Activated gamma-delta T cell (primary cell): ENCODE data around the gene HPSE2.

Source experiments
- DNase-seq: peaks from one replicate; lab custom pipeline; 2025; lab: John Stamatoyannopoulos, UW

The HPSE2 gene

GRCh38 chr10:98620503-98620902 lies 615.1 kb downstream of the HPSE2 start:
- no peak for DNase-seq

DNA sequence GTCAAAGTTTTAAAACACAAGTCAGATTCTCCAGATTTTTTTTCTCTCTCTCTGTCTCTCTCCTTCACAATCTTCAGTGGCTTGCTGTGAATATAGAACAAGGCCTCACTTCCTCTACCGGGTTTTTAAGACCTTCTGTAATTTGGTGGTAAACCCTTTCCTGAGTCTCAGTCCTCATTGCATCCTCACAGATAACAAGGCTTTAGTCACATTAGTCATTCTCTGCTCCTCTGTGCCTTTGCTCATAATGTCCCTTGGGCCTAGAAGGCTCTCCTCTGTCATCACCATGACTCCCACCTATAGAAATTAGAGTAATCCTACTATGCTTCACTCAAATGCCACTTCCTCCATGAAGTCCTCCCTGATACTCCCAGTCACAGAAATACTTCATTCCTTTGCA lies 616.2 kb downstream of the HPSE2 start:
- no peak for DNase-seq

- no peak for DNase-seq
Measured at GRCh38 chr10:98617906-98618520, 617.6 kb downstream of the HPSE2 start.

GRCh38 chr10:98613446-98613845 lies 622.2 kb downstream of the HPSE2 start:
- DNase-seq, result no peak

DNA sequence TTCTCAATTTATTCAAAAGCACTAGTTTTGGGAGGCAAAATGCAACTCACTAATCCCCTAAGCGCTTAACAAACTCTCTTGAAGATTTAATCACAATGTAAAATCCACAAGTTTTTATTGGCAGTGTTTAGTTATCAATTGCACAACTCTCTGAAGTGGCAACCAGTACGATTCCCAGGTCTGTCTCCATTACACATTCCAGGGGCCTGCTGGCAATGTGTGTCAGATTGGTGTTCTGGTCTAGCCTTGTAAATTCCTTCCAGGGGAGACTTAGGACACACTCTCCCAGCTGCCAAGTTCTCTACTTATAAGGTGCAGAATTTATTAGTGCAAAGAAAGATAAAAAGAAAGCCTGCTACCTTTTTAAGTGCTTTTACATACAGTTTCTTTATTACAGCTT lies 624.2 kb downstream of the HPSE2 start:
- DNase-seq, result no peak

DNA sequence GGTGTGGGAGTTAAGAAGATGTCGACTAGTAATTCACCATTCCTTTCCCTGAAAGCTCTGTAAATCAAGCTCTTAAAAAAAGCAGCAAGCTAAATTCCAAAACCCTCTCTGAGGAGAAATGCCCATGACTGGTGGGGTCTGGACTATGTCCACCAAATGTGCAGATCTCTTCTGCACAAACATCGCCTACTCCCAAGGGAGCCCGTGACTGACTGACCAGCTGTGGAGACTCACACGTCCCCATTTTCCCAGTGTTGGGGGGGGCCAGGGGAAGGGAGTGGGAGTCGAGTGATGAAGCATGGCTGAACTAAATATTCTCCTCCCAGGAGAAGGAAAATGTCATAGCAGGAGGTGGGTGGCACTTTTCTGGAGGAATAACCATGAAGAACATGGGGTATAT lies 624.8 kb downstream of the HPSE2 start:
- no peak for DNase-seq

DNA sequence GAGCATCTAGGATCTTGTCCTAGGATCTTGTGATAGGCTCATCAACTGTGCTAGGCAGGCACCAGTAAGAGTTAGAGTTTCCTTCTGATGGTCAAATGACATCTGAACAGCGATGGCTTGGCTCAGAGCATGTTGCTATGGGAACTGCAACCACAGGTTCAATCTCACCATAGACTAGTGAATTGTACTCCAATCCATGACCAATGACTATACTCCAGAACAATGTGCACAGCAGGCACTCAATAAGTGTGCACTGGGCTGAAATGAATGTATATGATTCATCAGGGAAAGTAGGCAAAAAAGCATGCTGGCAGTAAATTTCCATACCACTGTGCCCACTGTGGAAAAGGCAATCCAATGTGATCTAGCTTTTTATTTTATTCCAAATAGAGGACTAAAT lies 625.4 kb downstream of the HPSE2 start:
- no peak for DNase-seq

DNA sequence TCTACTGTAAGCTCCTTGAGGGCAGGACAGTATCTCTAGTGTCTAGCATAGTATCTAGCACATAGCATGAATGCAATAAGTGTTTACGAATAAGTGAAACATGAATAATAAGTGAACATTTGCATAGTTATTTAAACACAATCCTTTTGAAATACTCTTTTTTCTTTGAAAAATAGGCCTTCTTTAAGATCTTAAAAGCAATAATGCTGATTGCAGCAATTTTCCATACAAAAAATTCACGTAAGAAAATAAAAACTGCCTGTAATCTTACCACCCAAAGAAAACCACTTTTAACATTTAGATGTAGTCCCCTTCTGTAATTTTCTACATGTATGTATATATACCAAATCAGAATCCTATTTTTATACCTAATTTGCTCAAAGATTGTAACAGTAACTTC lies 626.4 kb downstream of the HPSE2 start:
- no peak for DNase-seq

DNA sequence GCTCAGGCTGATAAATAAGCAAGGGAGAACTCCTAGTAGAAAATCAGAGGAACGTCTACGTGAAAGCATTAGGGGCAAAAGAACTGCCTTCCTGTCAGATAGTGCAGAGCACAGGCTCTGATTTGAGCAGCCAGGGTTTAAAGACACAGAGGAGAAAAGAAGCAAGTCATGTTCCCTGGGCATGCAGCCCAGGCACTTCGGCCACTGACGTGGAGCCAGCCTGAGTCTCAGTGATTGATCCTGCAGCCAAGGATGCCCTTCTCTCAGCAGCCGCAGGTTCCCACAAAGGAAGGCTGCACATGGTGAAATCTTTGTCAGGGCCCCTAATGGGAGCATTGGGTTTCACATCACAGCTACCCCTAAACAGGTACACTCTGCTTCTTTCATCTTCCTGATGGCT lies 627.2 kb downstream of the HPSE2 start:
- DNase-seq, result no peak

DNA sequence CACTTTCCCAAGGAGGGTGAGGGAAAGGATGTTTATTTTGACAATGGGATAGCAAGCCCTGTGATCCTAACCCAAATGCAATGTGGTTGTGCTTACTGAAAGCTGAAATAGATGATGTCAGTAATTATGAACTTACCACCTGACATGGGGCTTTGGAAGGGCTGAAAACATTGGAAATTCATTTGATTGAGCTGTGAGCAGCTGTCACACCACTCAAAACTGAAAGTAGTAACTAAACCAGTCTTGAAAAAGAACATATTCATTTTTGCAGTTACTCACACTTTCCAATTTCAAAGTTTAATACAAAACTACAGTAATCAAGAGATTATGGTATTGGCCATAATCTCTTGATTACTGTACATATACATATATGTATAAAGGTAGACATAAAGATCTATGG lies 633.4 kb downstream of the HPSE2 start:
- no peak for DNase-seq

DNA sequence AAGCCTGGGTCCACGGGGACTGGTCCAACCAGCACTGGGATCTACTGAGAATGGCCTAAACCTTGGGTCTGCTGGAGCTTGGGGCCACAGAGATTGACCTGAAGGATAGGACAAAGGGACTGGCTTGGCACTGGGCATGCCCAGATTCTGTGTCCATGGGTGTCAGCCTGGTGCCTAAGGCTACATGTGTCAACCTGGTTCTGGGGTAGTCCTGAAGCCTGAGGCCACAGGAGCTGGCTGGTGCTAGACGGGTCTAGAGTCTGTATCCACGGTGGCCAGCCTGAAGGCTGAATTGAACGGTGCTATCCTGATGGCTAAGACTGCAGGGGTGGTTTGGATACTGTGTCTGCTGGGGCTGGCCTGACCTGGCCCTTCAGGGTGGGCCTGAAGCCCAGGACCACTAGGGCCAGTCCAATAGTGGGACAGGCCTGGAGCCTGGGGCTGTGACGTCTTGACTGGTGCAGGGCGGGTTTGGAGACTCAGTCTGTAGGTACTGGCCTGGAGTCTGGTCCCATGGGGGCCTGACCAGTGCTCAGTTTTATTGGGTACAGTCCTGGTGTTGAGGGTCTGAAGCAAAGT lies 636.5 kb downstream of the HPSE2 start:
- DNase-seq, result no peak

DNA sequence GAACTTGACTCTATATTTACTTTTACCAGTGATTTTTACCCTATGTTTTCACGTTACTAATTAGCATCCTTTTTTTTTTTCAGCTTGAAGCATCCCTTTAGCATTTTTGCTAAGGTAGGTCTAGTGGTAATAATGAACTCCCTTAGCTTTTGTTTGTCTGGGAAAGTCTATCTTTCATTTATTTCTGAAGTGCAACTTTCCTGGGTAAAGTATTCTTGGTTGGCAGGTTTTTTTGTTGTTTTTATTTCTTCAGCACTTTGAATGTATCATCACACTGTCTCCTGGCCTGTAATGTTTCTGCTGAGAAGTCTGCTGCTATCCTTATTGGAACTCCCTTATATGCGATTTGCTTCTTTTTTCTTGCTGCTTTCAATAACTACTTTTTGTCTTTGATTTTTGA lies 639.2 kb downstream of the HPSE2 start:
- no peak for DNase-seq

DNA sequence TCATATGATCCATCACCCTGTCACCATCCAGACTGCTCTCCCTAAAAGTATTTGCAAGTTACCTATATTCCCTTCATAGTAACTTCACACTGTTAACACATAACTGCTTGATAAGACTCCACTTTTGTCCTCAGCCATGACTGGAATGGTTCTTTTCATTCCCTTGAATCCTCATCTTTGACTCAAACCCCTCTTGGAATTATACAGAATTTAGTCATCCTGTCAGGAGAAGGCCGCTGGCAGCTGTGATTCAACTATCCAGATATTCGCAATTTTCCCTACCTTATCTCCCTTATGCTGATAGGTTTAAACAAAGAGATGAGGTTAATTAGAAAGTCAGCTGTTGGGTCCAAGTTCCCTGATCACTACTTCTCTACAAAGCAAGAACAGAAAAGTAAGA lies 646.0 kb downstream of the HPSE2 start:
- no peak for DNase-seq

GRCh38 chr10:98589007-98589406 lies 646.6 kb downstream of the HPSE2 start:
- DNase-seq, result no peak

DNA sequence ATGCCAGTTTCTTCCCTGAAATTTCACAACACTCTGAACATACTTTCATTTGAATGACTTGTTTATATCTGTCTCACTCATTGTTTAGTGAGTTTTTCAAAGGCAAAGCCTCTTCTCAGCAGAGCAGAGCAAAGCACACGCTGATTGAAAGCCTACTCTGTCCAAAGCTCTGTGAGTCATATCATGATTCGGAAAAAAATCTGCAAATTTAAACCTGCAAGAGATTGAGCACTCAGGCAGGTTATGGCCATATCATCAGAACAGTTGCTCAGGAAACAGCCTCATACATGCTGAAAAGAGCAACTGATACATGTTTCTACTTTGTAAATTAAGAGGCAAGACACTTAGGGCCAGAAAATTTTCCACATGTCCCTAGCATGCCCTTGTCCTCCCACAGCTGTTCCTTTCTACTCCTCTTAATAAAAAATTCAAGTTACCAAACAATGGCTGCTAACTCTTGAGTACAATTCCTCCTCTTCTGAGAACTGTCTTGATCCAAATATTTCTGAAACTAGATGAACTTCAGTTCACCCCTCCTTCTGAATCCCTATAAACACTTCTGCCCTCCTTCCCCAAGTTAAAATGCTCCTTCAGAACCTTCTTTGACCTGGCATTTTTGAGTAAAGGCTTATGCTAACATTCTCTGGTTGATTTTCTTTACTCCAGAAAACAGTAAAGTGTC lies 648.4 kb downstream of the HPSE2 start:
- no peak for DNase-seq

GRCh38 chr10:98586096-98586495 lies 649.6 kb downstream of the HPSE2 start:
- no peak for DNase-seq

DNA sequence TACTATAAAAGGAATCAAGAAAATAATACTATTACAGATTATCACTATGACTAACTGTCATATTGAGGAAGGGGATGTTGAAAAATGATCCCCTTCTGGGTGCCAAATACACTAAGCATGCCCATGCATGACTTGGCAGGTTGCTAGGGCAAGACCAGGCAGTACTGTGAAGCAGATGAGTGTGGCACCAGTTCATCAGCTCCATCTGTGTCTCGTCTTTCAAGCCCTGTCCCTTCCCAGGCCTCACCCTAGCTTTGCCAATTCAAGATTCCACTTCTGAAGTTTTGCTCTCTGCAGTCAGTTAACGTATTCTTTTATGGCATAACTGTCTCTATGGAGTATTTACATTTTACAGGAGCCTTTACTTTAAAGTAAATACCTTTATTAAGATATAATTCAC lies 653.3 kb downstream of the HPSE2 start:
- DNase-seq, result no peak

- no peak for DNase-seq
Measured at GRCh38 chr10:98577578-98577977, 658.1 kb downstream of the HPSE2 start.

DNA sequence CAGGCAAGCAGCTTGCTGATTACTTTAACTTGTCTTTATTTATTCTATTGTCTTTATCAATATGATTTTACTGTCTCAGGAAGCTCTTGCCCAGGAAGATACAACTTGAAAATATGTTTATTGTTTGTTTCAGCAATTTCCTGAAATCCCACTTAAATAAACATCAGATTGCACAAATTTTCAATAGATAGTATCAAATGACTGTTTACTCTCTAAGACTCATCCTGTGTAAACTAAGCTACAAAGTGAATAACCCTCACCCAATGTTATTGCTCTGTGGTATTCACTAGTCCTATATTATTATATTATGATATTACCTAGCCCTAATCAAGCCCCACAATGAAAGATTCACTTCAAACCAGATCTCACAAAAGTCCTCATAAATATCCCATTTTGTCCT lies 658.5 kb downstream of the HPSE2 start:
- DNase-seq, result no peak

DNA sequence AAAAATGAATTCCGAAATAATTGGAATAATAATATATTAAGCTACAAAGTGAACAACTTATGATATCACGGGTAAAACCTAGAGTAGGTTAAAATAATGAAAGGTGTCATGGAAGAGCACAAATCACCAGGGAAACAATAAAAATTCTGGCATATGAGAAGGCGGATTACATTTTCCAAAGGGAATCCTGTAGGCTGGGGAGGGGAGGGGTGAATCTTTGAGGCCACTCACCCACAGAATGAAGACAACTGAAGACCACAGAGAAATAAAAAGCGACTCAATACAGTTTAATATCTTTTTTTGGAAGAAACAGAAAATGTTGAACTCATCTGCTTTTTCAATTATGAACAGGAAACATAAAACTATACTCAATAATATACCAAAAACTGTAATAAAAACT lies 659.6 kb downstream of the HPSE2 start:
- DNase-seq, result no peak

- no peak for DNase-seq
Measured at GRCh38 chr10:98572594-98572993, 663.1 kb downstream of the HPSE2 start.

GRCh38 chr10:98570834-98571233 lies 664.8 kb downstream of the HPSE2 start:
- no peak for DNase-seq

- DNase-seq, result no peak
Measured at GRCh38 chr10:98569853-98570252, 665.8 kb downstream of the HPSE2 start.

- DNase-seq, result no peak
Measured at GRCh38 chr10:98568551-98568950, 667.1 kb downstream of the HPSE2 start.
